GM23248 (cell line): Measurements from ENCODE around the gene DOK6.

Experiments
- EZH2 ChIP-seq: fragments of 200-600 bp; sonication (generic); IDR thresholded peaks from 2 replicates; pipeline ENCODE4 v1.6.1; 2018; ENCODE audit warnings: antibody characterized with exemption, mild to moderate bottlenecking; ENCODE audit not compliant: insufficient read depth, poor library complexity, severe bottlenecking
- EZH2phosphoT487 ChIP-seq: fragments of 200-600 bp; sonication (generic); IDR thresholded peaks from 2 replicates; pipeline ENCODE4 v1.6.1; 2018; ENCODE audit warnings: antibody characterized with exemption, moderate library complexity, mild to moderate bottlenecking, low read depth; ENCODE audit not compliant: insufficient read depth

DNA sequence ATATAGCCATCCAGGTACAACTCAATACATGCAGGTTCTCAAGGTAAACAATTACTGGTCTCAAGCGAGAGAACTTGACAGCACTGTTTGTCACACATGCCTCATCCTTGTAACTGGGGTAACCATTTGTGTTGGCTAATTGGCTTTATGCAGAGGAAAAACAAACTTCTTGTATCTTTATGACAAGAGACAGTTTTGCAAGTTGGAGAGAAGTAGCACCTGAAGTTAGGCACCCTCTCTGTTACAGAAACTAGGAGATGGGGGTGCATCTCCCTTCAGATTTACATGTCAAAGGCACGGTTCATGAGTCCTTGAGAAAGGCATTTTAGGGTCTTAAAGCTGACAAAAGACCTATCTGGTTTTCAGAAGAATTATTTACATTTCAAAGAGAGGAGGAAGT is 305.3 kb downstream of the DOK6 start:
- TF ChIP-seq EZH2 (no peak), EZH2phosphoT487 (no peak)
